PC-9 (cell line): Measurements from ENCODE around the gene ARHGAP18. TPM values are rescaled to one million over a fixed set of nuclear protein-coding genes. Genes with fewer than 3 reads are reported as not detected.

Source experiments
- BruUV-seq: library from RNA; stranded (reverse); fragments of 400-500 nt; replicated peaks from 2 replicates; lab custom pipeline; 2021; lab: Mats Ljungman, UMichigan
- CTCF ChIA-PET: fragments of 300-600 bp; sonication (Branson Sonifier 250); formaldehyde crosslinking; loops from one replicate; lab custom pipeline; 2022; ENCODE audit warnings: antibody characterized with exemption; lab: Charles Lee
- POLR2A ChIA-PET: fragments of 300-600 bp; sonication (Branson Sonifier 250); formaldehyde crosslinking; loops from one replicate; lab custom pipeline; 2022; ENCODE audit warnings: antibody characterized with exemption; ENCODE audit not compliant: unreplicated experiment; lab: Charles Lee
- DNase-seq, 2 experiments: peaks; one replicate each; pipeline versions ENCODE4 v3.0.0 to v3.0.0-alpha.2; 2015 to 2022; ENCODE audit warnings: mixed read lengths in 1 of 2
- H2AFZ ChIP-seq: fragments of 200-600 bp; sonication (generic); 2 replicates; pipeline ENCODE4 v1.8.1; 2017; ENCODE audit warnings: antibody characterized with exemption
- H3F3A ChIP-seq: fragments of 200-600 bp; sonication (generic); 2 replicates; pipeline ENCODE4 v1.8.1; 2017; ENCODE audit warnings: antibody characterized with exemption, mild to moderate bottlenecking, low read depth; ENCODE audit not compliant: insufficient read depth
- H3K27ac ChIP-seq: fragments of 200-600 bp; sonication (generic); 2 replicates; pipeline ENCODE4 v1.6.1; 2016; ENCODE audit warnings: mixed run types
- H3K27me3 ChIP-seq: fragments of 200-600 bp; sonication (generic); 2 replicates; pipeline ENCODE4 v1.6.1; 2016; ENCODE audit warnings: low read depth, mixed run types; ENCODE audit not compliant: insufficient read depth
- H3K36me3 ChIP-seq: fragments of 200-600 bp; sonication (generic); 2 replicates; pipeline ENCODE4 v1.6.1; 2016; ENCODE audit warnings: low read depth, mixed run types
- H3K4me1 ChIP-seq: fragments of 200-600 bp; sonication (generic); replicated peaks from 2 replicates; pipeline ENCODE4 v1.6.1; 2016; ENCODE audit warnings: mixed run types; ENCODE audit not compliant: insufficient read depth
- H3K4me2 ChIP-seq: fragments of 200-600 bp; sonication (generic); 2 replicates; pipeline ENCODE4 v1.6.1; 2017; ENCODE audit warnings: mixed run types
- H3K4me3 ChIP-seq: fragments of 200-600 bp; sonication (generic); 2 replicates; pipeline ENCODE4 v1.6.1; 2016; ENCODE audit warnings: mixed run types
- H3K79me2 ChIP-seq: fragments of 200-600 bp; sonication (generic); 2 replicates; pipeline ENCODE4 v1.6.1; 2017; ENCODE audit warnings: low read depth, mixed run types
- H3K9me2 ChIP-seq: fragments of 200-600 bp; sonication (generic); 2 replicates; pipeline ENCODE4 v1.8.1; 2017; ENCODE audit warnings: mild to moderate bottlenecking; ENCODE audit not compliant: insufficient read depth
- H3K9me3 ChIP-seq: fragments of 200-600 bp; sonication (generic); 2 replicates; pipeline ENCODE4 v1.8.1; 2016; ENCODE audit warnings: low read depth; ENCODE audit not compliant: insufficient read depth
- H4K20me1 ChIP-seq: fragments of 200-600 bp; sonication (generic); 2 replicates; pipeline ENCODE4 v1.8.1; 2017; ENCODE audit not compliant: insufficient read depth
- EZH2 ChIP-seq: fragments of 200-600 bp; sonication (generic); IDR thresholded peaks from 2 replicates; pipeline ENCODE4 v1.8.0; 2017; ENCODE audit warnings: antibody characterized with exemption, low read depth
- intact Hi-C: fragments of 100-400 bp; cut with micrococcal nuclease; formaldehyde crosslinking; loops from one replicate; pipeline ENCODE4 v1.10.0; 2022; ENCODE audit not compliant: unreplicated experiment
- total RNA-seq: library from RNA; stranded (reverse); gene quantifications from 2 replicates; pipeline ENCODE4 v1.2.3, GENCODE V29; 2021
- TF ChIP-seq, protein P1 (sequence below): fragments of 200-600 bp; sonication (generic); conservative IDR thresholded peaks from 2 replicates; pipeline ENCODE4 v1.6.1; 2017; ENCODE audit warnings: mixed run types, antibody characterized with exemption, mild to moderate bottlenecking, moderate library complexity

The ARHGAP18 gene
- total RNA-seq, 1 experiment from 2014 or later: 15.0 TPM

DNA sequence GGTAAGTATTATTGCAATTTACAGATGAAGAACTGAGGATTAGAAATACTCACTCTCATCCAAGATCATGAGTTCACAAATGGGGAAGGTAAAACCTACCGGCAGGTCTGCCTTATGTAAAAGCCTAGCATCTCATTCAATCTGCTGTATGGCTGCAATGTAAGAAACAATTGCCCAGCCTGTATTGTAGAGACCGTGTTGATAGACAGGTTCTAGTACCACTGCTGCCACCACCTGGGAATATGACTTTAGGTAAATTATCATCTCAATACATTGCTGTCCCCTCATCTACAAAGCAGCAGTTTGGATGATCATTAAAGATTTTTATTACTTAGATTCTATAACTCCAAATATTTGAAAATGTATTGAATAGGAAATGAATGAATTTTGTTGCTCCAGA, 23.3 kb upstream of the ARHGAP18 start:
- H3K27ac ChIP-seq: no peak overlapping the region
- H3K9me3 ChIP-seq: no peaks in the 10 kb centered on the region
- no peak for TF ChIP-seq EZH2
- TF ChIP-seq, protein P1, sequence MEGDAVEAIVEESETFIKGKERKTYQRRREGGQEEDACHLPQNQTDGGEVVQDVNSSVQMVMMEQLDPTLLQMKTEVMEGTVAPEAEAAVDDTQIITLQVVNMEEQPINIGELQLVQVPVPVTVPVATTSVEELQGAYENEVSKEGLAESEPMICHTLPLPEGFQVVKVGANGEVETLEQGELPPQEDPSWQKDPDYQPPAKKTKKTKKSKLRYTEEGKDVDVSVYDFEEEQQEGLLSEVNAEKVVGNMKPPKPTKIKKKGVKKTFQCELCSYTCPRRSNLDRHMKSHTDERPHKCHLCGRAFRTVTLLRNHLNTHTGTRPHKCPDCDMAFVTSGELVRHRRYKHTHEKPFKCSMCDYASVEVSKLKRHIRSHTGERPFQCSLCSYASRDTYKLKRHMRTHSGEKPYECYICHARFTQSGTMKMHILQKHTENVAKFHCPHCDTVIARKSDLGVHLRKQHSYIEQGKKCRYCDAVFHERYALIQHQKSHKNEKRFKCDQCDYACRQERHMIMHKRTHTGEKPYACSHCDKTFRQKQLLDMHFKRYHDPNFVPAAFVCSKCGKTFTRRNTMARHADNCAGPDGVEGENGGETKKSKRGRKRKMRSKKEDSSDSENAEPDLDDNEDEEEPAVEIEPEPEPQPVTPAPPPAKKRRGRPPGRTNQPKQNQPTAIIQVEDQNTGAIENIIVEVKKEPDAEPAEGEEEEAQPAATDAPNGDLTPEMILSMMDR: no peak
- BruUV-seq: no TSS peak
- CTCF ChIA-PET: no interaction called here
- POLR2A ChIA-PET: no interaction called here
- H3K9me2 ChIP-seq: no peaks in the 10 kb centered on the region
- H2AFZ ChIP-seq: no peak overlapping the region
- H3K27me3 ChIP-seq: no peaks in the 10 kb centered on the region
- H3F3A ChIP-seq: no peaks in the 10 kb centered on the region
- no peaks in the 10 kb centered on the region for H3K79me2 ChIP-seq
- H4K20me1 ChIP-seq: no peaks in the 10 kb centered on the region
- H3K4me3 ChIP-seq: no peak overlapping the region
- H3K4me2 ChIP-seq: no peak overlapping the region
- no peak for DNase-seq
- H3K36me3 ChIP-seq: no peaks in the 10 kb centered on the region
- no peaks in the 10 kb centered on the region for H3K4me1 ChIP-seq
- intact Hi-C loops: loop anchor here (5.0 to 10.0 kb wide), 3 partner anchors 236 to 358 kb away; no protein-coding TSS in a partner anchor

DNA sequence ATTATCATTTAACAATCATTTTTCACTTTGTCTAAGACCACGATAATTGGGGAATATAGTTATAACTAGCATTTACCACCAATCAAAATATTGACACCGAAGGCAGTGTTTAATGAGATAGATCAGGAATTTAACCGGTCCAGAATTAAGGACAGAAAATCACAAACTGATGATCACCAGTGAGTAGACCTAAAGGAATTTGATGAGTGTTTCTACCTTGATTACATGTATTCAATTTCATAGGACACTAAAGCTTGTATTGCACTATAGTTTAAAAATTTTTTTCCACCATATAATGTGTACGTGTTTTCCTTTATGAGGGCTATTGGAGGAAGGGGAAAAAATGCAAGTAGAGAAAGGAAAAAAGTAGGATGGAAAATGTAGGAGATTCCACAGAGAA, 22.6 kb upstream of the ARHGAP18 start:
- intact Hi-C loops: loop anchor here (5.0 to 10.0 kb wide), 3 partner anchors 235 to 358 kb away; no protein-coding TSS in a partner anchor
- ChIA-PET CTCF (no interaction called here), POLR2A (no interaction called here)

DNA sequence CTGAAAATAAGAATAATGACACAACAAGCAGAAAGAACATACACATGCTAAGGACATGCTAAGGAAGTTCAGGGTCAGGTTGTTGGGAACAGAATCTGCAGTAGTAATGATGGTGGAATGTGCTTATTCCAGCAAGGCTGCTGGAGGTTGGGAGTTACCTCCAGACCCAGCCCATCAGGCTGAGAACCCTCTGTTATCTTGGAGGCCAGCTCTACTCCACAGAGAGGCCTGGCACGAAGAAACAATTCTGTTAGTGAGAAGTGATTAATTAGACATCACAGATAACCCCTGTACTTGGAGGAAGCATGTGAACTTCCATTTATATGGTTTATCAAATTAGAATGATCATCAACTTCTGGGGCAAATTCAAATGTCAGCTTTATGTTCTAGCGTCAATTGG, 22.1 kb upstream of the ARHGAP18 start:
- DNase-seq: no peak
- Histone ChIP-seq H3K79me2 (no peaks in the 10 kb centered on the region), H2AFZ (peak overlapping the region; percentile 66; the same call in 1 of the 2 replicates), H3K27me3 (no peaks in the 10 kb centered on the region), H3K27ac (no peak overlapping the region), H3K4me3 (no peak overlapping the region), H3K36me3 (no peaks in the 10 kb centered on the region), H3K4me1 (no peaks in the 10 kb centered on the region), H3K9me2 (no peaks in the 10 kb centered on the region), H3K9me3 (no peaks in the 10 kb centered on the region), H4K20me1 (no peaks in the 10 kb centered on the region), H3F3A (no peaks in the 10 kb centered on the region), H3K4me2 (no peak overlapping the region)
- no TSS peak for BruUV-seq
- TF ChIP-seq, protein P1: no peak
- no peak for TF ChIP-seq EZH2
- intact Hi-C loops: loop anchor here (5.0 to 10.0 kb wide), 3 partner anchors 235 to 357 kb away; no protein-coding TSS in a partner anchor
- ChIA-PET POLR2A (no interaction called here), CTCF (no interaction called here)

More for the DNA sequence above, 22.6 kb upstream of the ARHGAP18 start:
- Histone ChIP-seq H3K79me2 (no peaks in the 10 kb centered on the region), H3F3A (no peaks in the 10 kb centered on the region), H2AFZ (no peak overlapping the region), H3K4me2 (no peak overlapping the region), H3K9me3 (no peaks in the 10 kb centered on the region), H3K4me1 (no peaks in the 10 kb centered on the region), H3K27me3 (no peaks in the 10 kb centered on the region), H4K20me1 (no peaks in the 10 kb centered on the region), H3K4me3 (no peak overlapping the region), H3K36me3 (no peaks in the 10 kb centered on the region), H3K9me2 (no peaks in the 10 kb centered on the region), H3K27ac (no peak overlapping the region)
- DNase-seq: no peak
- TF ChIP-seq, protein P1: no peak
- TF ChIP-seq EZH2: no peak
- no TSS peak for BruUV-seq
